Epithelial cell of esophagus (primary cell): ENCODE measurements around the gene PFKFB2.

ENCODE experiments used
- DNase-seq: peaks from one replicate; pipeline ENCODE4 v3.0.0; 2010; ENCODE audit warnings: low read depth
- H3K4me3 ChIP-seq: 2 replicates; pipeline ENCODE4 v1.5.1; 2011; ENCODE audit warnings: mild to moderate bottlenecking, low read length, control low read depth
- TF ChIP-seq, protein P1 (sequence below): IDR thresholded peaks from 2 replicates; pipeline ENCODE4 v1.5.1; 2011; ENCODE audit warnings: low read depth, mild to moderate bottlenecking, low read length, control low read depth, inconsistent platforms; ENCODE audit not compliant: insufficient read depth; ENCODE audit errors: missing control alignments

The PFKFB2 gene

DNA sequence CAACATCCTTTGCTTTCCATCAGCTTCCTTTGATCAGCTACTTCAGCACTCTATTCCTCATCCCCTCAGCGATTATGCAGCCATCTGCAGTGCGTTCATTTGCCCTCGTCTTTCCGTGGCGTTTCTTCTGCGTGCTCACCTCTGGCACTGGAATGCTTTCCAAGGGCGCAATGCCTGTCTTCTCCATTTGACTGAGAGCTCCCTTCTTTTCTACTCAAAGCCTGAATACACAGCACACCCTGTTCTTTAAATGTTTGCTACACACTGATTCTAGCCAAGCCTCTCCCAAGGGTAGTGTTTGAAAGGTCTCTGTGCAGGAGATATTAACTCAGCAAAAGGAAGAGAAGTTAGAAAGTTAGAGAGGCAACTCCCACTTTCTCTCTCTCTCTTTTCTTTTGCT lies 43.1 kb upstream of the PFKFB2 start:
- TF ChIP-seq, protein P1, sequence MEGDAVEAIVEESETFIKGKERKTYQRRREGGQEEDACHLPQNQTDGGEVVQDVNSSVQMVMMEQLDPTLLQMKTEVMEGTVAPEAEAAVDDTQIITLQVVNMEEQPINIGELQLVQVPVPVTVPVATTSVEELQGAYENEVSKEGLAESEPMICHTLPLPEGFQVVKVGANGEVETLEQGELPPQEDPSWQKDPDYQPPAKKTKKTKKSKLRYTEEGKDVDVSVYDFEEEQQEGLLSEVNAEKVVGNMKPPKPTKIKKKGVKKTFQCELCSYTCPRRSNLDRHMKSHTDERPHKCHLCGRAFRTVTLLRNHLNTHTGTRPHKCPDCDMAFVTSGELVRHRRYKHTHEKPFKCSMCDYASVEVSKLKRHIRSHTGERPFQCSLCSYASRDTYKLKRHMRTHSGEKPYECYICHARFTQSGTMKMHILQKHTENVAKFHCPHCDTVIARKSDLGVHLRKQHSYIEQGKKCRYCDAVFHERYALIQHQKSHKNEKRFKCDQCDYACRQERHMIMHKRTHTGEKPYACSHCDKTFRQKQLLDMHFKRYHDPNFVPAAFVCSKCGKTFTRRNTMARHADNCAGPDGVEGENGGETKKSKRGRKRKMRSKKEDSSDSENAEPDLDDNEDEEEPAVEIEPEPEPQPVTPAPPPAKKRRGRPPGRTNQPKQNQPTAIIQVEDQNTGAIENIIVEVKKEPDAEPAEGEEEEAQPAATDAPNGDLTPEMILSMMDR, result no peak
- DNase-seq, result no peak

GRCh38 chr1:207010726-207011125 lies 42.3 kb upstream of the PFKFB2 start:
- TF ChIP-seq, protein P1, result no peak
- DNase-seq, result no peak
- no peak overlapping the region for H3K4me3 ChIP-seq

More for the DNA sequence above, 43.1 kb upstream of the PFKFB2 start:
- no peak overlapping the region for H3K4me3 ChIP-seq

DNA sequence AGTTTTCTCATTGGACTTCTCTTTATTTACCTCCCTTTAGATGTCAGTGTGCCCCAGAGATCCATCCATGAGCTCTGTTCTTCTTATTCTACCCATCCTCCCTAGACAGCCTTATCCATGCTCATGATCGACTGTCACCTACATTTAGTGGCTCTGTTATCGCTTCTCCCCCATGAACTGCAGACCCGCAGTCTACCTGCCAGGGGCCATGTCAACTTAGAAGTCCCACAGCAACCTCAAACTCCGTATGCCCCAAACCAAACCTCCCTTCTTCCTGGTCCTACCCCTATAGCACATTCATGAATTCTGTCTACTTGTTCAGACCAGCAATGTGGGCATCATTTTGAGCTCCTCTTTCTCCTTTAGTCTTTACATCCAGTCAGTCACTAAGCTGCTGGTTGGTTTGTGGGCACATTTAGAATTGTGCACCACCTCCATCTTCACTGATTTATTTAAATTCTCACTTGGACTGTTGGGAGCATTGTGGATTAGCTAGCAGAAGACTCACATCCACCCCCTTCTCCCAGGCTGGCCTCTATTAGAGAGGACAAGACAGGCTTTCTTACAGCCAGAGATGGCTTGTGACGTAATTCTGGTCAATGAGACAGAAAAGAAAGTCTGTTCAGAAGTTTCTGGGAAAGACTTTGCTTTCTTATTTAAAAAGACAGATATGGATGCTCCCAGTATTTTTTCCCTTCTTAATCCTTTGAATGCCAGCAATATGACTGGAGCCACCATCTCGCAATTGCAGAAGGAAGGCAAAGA lies 39.6 kb upstream of the PFKFB2 start:
- TF ChIP-seq, protein P1, result no peak
- no peak overlapping the region for H3K4me3 ChIP-seq
- DNase-seq, result no peak

DNA sequence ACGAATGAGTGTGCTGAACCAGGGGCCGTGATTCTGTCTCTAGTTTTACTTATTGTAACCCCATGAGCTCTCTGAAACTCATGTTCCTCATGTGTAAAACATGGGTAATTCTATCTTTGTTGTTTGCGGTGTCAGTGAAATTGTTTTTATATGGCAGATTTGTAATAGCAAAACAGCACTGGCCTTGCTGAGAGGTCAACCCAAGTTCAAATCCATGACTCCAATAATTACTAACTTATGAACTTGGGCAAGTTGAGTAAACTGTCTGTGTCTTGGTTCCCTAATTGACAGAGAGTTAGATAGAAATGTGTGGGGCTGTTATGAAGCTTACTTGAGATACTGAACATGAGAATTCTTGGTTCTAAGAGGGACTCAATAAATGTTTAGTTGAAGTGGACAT lies 38.3 kb upstream of the PFKFB2 start:
- no peak for DNase-seq
- no peak overlapping the region for H3K4me3 ChIP-seq
- TF ChIP-seq, protein P1, result no peak

DNA sequence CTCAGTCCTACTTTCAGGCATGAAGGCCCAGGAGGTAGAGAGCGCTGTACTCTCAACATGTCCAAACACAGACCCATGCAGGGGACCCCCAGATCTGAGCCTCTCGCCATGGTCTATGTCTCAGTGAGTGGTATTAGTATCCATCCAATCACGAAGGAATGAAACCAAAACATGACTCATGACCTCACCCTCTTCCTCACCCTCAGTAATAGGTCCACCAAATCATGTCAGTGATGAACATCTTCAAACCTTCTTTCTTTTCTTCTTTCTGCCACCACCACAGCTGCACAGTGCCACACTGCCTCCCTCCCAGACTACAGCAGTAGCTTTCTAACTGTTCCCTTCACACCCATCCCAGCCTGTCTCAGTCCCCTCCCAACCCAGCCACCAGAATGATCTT lies 37.3 kb upstream of the PFKFB2 start:
- H3K4me3 ChIP-seq, result no peak overlapping the region
- DNase-seq, result peak; percentile 42
- TF ChIP-seq, protein P1, result no peak

GRCh38 chr1:207017615-207018559 lies 35.2 kb upstream of the PFKFB2 start:
- TF ChIP-seq, protein P1, result no peak
- H3K4me3 ChIP-seq, result no peak overlapping the region

GRCh38 chr1:207018707-207019106 lies 34.4 kb upstream of the PFKFB2 start:
- TF ChIP-seq, protein P1, result no peak
- peak; percentile 24 for DNase-seq
- no peak overlapping the region for H3K4me3 ChIP-seq

More at GRCh38 chr1:207017615-207018559, 35.2 kb upstream of the PFKFB2 start:
- peak; percentile 84 for DNase-seq
